Natural killer cell (primary cell): ENCODE data around the gene KDM6A. TPM values are rescaled to one million over a fixed set of nuclear protein-coding genes. Genes with fewer than 3 reads are reported as not detected.
"Not testable (repeated sequence)": the region's sequence is repeated elsewhere in the genome, so short reads cannot be mapped to it uniquely, and the experiment has no call there.

Source experiments
- ATAC-seq, 3 donors: fragments of 150-1000 bp in 2 of 3; fragments of 200-7000 bp in 1 of 3; cut with Tn5 transposase; 1 replicate in 1 of 3; 2 replicates in 2 of 3; pipeline ENCODE4 v1.10.0; 2021; ENCODE audit warnings: mild to moderate bottlenecking in 2 of 3, moderate library complexity in 2 of 3
- DNase-seq, 2 donors: peaks; one replicate each; pipeline versions ENCODE4 v3.0.0 to v3.0.0-alpha.2; 2013 to 2021; ENCODE audit warnings: mixed read lengths in 1 of 2
- H3K27ac ChIP-seq: one replicate; pipeline ENCODE4 v1.5.1; 2013; ENCODE audit warnings: mild to moderate bottlenecking, low read length
- H3K27me3 ChIP-seq: one replicate; pipeline ENCODE4 v1.6.1; 2013; ENCODE audit warnings: low read length; ENCODE audit not compliant: control insufficient read depth, insufficient read depth
- H3K36me3 ChIP-seq: one replicate; pipeline ENCODE4 v1.6.1; 2013; ENCODE audit warnings: low read length; ENCODE audit not compliant: control insufficient read depth, insufficient read depth
- H3K4me1 ChIP-seq: one replicate; pipeline ENCODE4 v1.6.1; 2013; ENCODE audit warnings: low read length; ENCODE audit not compliant: control insufficient read depth, insufficient read depth
- H3K4me3 ChIP-seq: one replicate; pipeline ENCODE4 v1.5.1; 2013; ENCODE audit warnings: low read length
- H3K9me3 ChIP-seq: one replicate; pipeline ENCODE4 v1.6.1; 2013; ENCODE audit warnings: low read length; ENCODE audit not compliant: control insufficient read depth, insufficient read depth
- H3K27ac Mint-ChIP-seq, 2 donors: one replicate each; pipeline ENCODE4 v1.8.0; 2022; ENCODE audit warnings: mild to moderate bottlenecking in 2 of 2, mixed read lengths in 2 of 2, moderate library complexity in 1 of 2
- H3K27me3 Mint-ChIP-seq, 2 donors: one replicate each; pipeline ENCODE4 v1.8.0; 2022; ENCODE audit warnings: low read depth in 2 of 2, mixed read lengths in 2 of 2
- H3K36me3 Mint-ChIP-seq: one replicate; pipeline ENCODE4 v1.8.0; 2022; ENCODE audit warnings: mixed read lengths
- H3K4me1 Mint-ChIP-seq, 2 donors: one replicate each; pipeline ENCODE4 v1.8.0; 2022; ENCODE audit warnings: mixed read lengths in 2 of 2
- H3K4me3 Mint-ChIP-seq: one replicate; pipeline ENCODE4 v1.8.0; 2022; ENCODE audit warnings: mild to moderate bottlenecking, moderate library complexity, mixed read lengths
- H3K9me3 Mint-ChIP-seq, 2 donors: one replicate each; pipeline ENCODE4 v1.8.0; 2022; ENCODE audit warnings: mixed read lengths in 2 of 2
- CTCF ChIP-seq: fragments of 200-600 bp; IDR thresholded peaks from one replicate; pipeline ENCODE4 v1.8.0; 2022; ENCODE audit warnings: antibody characterized with exemption
- WGBS: methylation state at CpG from one replicate; pipeline ENCODE4 v1.1.7; 2013; ENCODE audit warnings: missing lambda C conversion rate; ENCODE audit not compliant: insufficient coverage; 5-methylcytosine and 5-hydroxymethylcytosine counted together
- intact Hi-C: fragments of 100-400 bp; cut with micrococcal nuclease; formaldehyde crosslinking; loops from one replicate; pipeline ENCODE4 v1.14.2; 2022
- total RNA-seq, 4 donors: library from RNA; stranded (reverse); fragments of 120-200 nt in 1 of 4; gene quantifications; one replicate each; pipeline versions ENCODE4 v1.2.3 to v1.2.4, GENCODE V29; 2013 to 2022

KDM6A gene
- total RNA-seq, 3 donors from 2014 or later (not counting 1 experiment from before 2014, with no cell fraction given), result 60.8 to 121 (median 73.1) TPM

DNA sequence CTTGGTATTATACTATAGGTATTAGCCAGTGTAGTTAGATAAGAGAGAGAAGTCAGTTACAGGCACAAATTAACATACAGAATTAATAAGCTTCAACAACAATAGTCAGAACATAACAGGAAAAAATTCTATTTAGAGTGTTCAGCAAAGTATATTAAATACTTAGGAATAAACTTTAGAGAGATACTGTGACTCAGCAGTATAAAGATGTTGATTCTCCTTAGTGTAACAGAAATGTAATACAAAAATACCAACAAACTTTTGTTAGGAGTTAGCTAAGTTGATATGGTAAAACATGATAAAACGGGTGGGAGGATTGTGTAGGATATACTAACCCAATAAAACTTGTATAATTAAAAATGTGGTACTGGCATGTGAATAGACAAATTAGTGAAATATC lies 173.4 kb downstream of the KDM6A start:
- TF ChIP-seq CTCF, result no peak
- Histone ChIP-seq H3K27ac (no peak overlapping the region), H3K36me3 (no peaks in the 10 kb centered on the region), H3K4me3 (no peak overlapping the region), H3K4me1 (no peaks in the 10 kb centered on the region), H3K9me3 (no peaks in the 10 kb centered on the region), H3K27me3 (no peaks in the 10 kb centered on the region)
- Mint-ChIP-seq H3K27ac (peak overlapping the region in 1 of 2 donors; percentile 67), H3K4me3 (no peak overlapping the region), H3K9me3 (no peaks in the 10 kb centered on the region), H3K36me3 (no peaks in the 10 kb centered on the region), H3K27me3 (no peaks in the 10 kb centered on the region), H3K4me1 (peaks cover 25 to 31% of the 10 kb centered on the region in 2 donors)
- no peak for ATAC-seq
- intact Hi-C loops, result no loop called here
- no CpG with 5 or more reads among the region's 1 CpG for WGBS
- DNase-seq, result no peak

GRCh38 chrX:45050558-45050957 lies 177.6 kb downstream of the KDM6A start:
- H3K27ac Mint-ChIP-seq, result no peak overlapping the region
- peaks cover 2% of the 10 kb centered on the region for H3K36me3 ChIP-seq
- H3K9me3 ChIP-seq, result no peaks in the 10 kb centered on the region
- DNase-seq (no peak), ATAC-seq (no peak)
- no peaks in the 10 kb centered on the region for H3K27me3 ChIP-seq
- H3K4me3 ChIP-seq, result no peak overlapping the region
- TF ChIP-seq CTCF, result no peak
- no peaks in the 10 kb centered on the region for H3K27me3 Mint-ChIP-seq
- intact Hi-C loops, result no loop called here
- no peak overlapping the region for H3K4me3 Mint-ChIP-seq
- no peak overlapping the region for H3K27ac ChIP-seq
- no peaks in the 10 kb centered on the region for H3K9me3 Mint-ChIP-seq
- H3K4me1 Mint-ChIP-seq, result peaks cover 25 to 38% of the 10 kb centered on the region in 2 donors
- no peaks in the 10 kb centered on the region for H3K36me3 Mint-ChIP-seq
- H3K4me1 ChIP-seq, result no peaks in the 10 kb centered on the region

- no peaks in the 10 kb centered on the region for H3K4me1 ChIP-seq
- TF ChIP-seq CTCF, result no peak
- H3K4me3 Mint-ChIP-seq, result no peak overlapping the region
- H3K27ac ChIP-seq, result no peak overlapping the region
- H3K27me3 Mint-ChIP-seq, result no peaks in the 10 kb centered on the region
- peaks cover 6% of the 10 kb centered on the region in 2 donors for H3K4me1 Mint-ChIP-seq
- peaks cover 4% of the 10 kb centered on the region for H3K36me3 ChIP-seq
- no peaks in the 10 kb centered on the region for H3K36me3 Mint-ChIP-seq
- DNase-seq (no peak), ATAC-seq (no peak)
- H3K9me3 Mint-ChIP-seq, result no peaks in the 10 kb centered on the region
- no peaks in the 10 kb centered on the region for H3K27me3 ChIP-seq
- no peak overlapping the region for H3K4me3 ChIP-seq
- WGBS, result 83% methylated on average over 2 of the region's 2 CpGs
- peak overlapping the region in 1 of 2 donors; percentile 50 for H3K27ac Mint-ChIP-seq
- H3K9me3 ChIP-seq, result no peaks in the 10 kb centered on the region
- intact Hi-C loops, result no loop called here
Observed at GRCh38 chrX:45056428-45057145, 183.6 kb downstream of the KDM6A start.

DNA sequence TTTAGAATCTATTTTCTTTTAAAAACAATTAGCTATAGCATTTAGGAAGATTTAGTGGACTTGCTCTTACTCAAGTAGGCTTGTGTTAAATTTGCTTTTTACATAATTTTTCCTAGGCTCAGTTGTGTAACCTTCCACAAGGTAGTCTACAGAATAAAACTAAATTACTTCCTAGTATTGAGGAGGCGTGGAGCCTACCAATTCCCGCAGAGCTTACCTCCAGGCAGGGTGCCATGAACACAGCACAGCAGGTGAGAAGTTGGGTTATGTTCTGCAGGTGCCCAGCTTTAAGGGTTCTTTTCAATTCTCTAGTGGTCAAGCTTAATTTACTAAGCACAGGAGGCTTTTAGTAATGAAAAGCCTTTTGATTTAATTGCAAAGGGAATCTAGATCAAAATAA lies 186.9 kb downstream of the KDM6A start:
- intact Hi-C loops, H3K4me1 Mint-ChIP-seq, H3K27me3 ChIP-seq, DNase-seq, H3K9me3 Mint-ChIP-seq, H3K27me3 Mint-ChIP-seq, H3K27ac Mint-ChIP-seq, H3K4me3 ChIP-seq, ATAC-seq, H3K4me3 Mint-ChIP-seq, H3K27ac ChIP-seq, H3K4me1 ChIP-seq, H3K9me3 ChIP-seq: not testable (repeated sequence)
- H3K36me3 ChIP-seq, result peaks cover 13% of the 10 kb centered on the region
- WGBS, result 93% methylated on average over 2 of the region's 2 CpGs
- H3K36me3 Mint-ChIP-seq, result peaks cover 13% of the 10 kb centered on the region
